ENCODE results near the gene CMYA5.

Gene CMYA5

DNA sequence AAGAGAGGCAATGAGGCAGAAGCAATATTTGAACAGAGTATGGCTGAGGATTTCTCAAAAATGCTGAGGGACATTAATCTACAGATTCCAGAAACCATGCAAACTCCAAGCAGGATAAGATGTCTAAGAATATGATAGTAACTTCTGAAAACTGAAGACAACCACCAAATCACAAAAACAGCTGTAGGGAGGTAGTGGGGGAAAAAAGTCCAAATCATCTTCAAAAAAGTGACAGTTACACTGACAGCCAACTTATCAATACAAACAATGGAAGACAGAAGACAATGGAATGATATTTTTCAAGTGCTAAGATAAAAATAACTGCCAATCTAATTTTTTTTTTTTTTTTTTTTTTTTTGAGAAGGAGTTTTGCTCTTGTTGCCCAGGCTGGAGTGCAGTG, 30.5 kb downstream of the CMYA5 start:
- Histone ChIP-seq H2AFZ (ENCODE audit: low read depth, low read length, severe bottlenecking) (no peak overlapping the region), H3K9me3 (ENCODE audit: insufficient read depth, low read length) (peaks cover 9% of the 10 kb centered on the region; the same call in 1 of the 2 replicates), H3K4me2 (ENCODE audit: low read depth, low read length, poor library complexity, severe bottlenecking) (no peak overlapping the region), H3K27me3 (ENCODE audit: low read length) (no peaks in the 10 kb centered on the region), H3K9ac (ENCODE audit: low read length) (no peak overlapping the region), H3K36me3 (ENCODE audit: low read length) (no peaks in the 10 kb centered on the region), H3K9me2 (replicated peaks; ENCODE audit: insufficient read depth, low read length) (no peaks in the 10 kb centered on the region), H4K20me1 (ENCODE audit: low read depth, low read length) (no peaks in the 10 kb centered on the region), H3K27ac (ENCODE audit: low read depth, low read length) (no peak overlapping the region), H3K4me3 (ENCODE audit: insufficient read depth, low read length, poor library complexity, severe bottlenecking) (no peak overlapping the region), H3K79me2 (ENCODE audit: insufficient read depth, low read length) (no peaks in the 10 kb centered on the region), H3F3A (ENCODE audit: insufficient read depth) (no peaks in the 10 kb centered on the region)
- TF ChIP-seq, protein P1, sequence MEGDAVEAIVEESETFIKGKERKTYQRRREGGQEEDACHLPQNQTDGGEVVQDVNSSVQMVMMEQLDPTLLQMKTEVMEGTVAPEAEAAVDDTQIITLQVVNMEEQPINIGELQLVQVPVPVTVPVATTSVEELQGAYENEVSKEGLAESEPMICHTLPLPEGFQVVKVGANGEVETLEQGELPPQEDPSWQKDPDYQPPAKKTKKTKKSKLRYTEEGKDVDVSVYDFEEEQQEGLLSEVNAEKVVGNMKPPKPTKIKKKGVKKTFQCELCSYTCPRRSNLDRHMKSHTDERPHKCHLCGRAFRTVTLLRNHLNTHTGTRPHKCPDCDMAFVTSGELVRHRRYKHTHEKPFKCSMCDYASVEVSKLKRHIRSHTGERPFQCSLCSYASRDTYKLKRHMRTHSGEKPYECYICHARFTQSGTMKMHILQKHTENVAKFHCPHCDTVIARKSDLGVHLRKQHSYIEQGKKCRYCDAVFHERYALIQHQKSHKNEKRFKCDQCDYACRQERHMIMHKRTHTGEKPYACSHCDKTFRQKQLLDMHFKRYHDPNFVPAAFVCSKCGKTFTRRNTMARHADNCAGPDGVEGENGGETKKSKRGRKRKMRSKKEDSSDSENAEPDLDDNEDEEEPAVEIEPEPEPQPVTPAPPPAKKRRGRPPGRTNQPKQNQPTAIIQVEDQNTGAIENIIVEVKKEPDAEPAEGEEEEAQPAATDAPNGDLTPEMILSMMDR (IDR thresholded peaks at IDR 0.05; ENCODE audit: insufficient read depth, low read length, poor library complexity, severe bottlenecking): no peak
- TF ChIP-seq EZH2phosphoT487 (conservative IDR thresholded peaks at IDR 0.05; ENCODE audit: low read length): no peak

DNA sequence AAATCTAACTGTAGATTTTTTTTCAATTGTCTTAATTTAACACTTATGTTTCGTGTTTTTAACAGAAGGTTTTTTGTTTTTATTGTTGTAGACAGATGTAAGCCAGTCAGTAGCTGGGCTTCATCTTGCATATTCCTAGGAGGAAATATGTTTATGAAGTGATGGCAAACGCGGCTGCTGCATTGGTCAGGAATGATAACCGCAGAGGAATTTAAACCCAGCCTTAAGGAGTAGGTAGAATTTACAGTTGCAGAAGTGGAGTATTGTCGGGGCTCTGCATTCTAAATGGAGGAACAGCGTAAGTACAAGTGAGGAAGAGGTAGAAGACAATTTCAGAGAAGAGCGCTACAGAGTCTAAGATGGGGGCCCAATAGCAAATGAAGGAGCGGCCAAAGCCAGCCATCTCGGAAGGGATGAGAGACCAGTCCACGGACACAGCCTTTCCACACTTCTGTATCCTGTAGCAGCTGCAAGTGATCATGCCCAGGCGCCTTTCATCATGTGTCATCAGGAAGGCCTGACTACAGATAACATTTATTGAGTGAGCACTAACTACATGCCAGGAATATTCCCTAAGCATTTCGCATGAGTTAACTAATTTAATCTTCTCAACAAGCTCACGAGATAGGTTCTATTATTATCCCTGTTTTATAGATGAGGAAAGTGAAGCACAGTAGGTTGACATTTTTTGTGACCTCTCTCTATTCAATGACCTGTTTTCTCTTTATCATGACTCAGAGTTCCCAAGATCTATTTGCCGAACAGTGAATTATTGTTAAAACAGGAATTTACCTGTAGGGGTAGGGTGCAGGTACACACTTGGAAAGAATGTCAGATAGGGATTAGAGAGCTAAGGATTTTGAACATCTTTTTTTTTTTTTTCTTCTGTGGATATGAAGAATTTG, 38.1 kb downstream of the CMYA5 start:
- H3K4me2 ChIP-seq (ENCODE audit: low read depth, low read length, poor library complexity, severe bottlenecking): no peak overlapping the region
- no peaks in the 10 kb centered on the region for H3K9me2 ChIP-seq (replicated peaks; ENCODE audit: insufficient read depth, low read length)
- H3F3A ChIP-seq (ENCODE audit: insufficient read depth): no peaks in the 10 kb centered on the region
- no peak overlapping the region for H2AFZ ChIP-seq (ENCODE audit: low read depth, low read length, severe bottlenecking)
- H3K9ac ChIP-seq (ENCODE audit: low read length): no peak overlapping the region
- TF ChIP-seq EZH2phosphoT487 (conservative IDR thresholded peaks at IDR 0.05; ENCODE audit: low read length): no peak
- TF ChIP-seq, protein P1 (IDR thresholded peaks at IDR 0.05; ENCODE audit: insufficient read depth, low read length, poor library complexity, severe bottlenecking): no peak
- no peaks in the 10 kb centered on the region for H3K36me3 ChIP-seq (ENCODE audit: low read length)
- H3K27me3 ChIP-seq (ENCODE audit: low read length): no peaks in the 10 kb centered on the region
- no peak overlapping the region for H3K4me3 ChIP-seq (ENCODE audit: insufficient read depth, low read length, poor library complexity, severe bottlenecking)
- no peak overlapping the region for H3K27ac ChIP-seq (ENCODE audit: low read depth, low read length)
- H4K20me1 ChIP-seq (ENCODE audit: low read depth, low read length): no peaks in the 10 kb centered on the region
- H3K79me2 ChIP-seq (ENCODE audit: insufficient read depth, low read length): no peaks in the 10 kb centered on the region
- no peaks in the 10 kb centered on the region for H3K9me3 ChIP-seq (ENCODE audit: insufficient read depth, low read length)

DNA sequence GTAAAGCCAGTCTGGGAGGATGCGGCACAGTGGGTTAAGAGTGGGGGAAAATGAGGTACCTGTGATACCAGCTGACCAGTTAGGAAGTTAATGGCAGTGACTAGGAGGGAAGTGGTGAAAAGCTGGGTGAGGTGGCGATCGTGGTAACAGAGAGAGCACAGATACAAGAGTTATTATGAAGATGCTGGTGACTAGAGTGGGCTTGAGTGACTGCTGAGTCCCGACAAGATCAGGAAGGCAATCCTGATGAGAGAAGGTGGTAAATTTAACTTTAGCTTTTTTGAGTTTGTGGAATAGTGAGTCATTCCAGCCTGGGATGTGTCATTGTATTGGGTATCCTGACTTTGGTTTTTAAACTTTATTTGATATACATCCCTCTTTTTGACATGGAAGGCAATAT, 38.8 kb downstream of the CMYA5 start:
- no peaks in the 10 kb centered on the region for H3F3A ChIP-seq (ENCODE audit: insufficient read depth)
- H3K9me2 ChIP-seq (replicated peaks; ENCODE audit: insufficient read depth, low read length): no peaks in the 10 kb centered on the region
- no peaks in the 10 kb centered on the region for H3K27me3 ChIP-seq (ENCODE audit: low read length)
- H3K4me3 ChIP-seq (ENCODE audit: insufficient read depth, low read length, poor library complexity, severe bottlenecking): no peak overlapping the region
- no peak overlapping the region for H2AFZ ChIP-seq (ENCODE audit: low read depth, low read length, severe bottlenecking)
- no peaks in the 10 kb centered on the region for H3K79me2 ChIP-seq (ENCODE audit: insufficient read depth, low read length)
- TF ChIP-seq, protein P1 (IDR thresholded peaks at IDR 0.05; ENCODE audit: insufficient read depth, low read length, poor library complexity, severe bottlenecking): no peak
- no peak for TF ChIP-seq EZH2phosphoT487 (conservative IDR thresholded peaks at IDR 0.05; ENCODE audit: low read length)
- H4K20me1 ChIP-seq (ENCODE audit: low read depth, low read length): no peaks in the 10 kb centered on the region
- H3K4me2 ChIP-seq (ENCODE audit: low read depth, low read length, poor library complexity, severe bottlenecking): no peak overlapping the region
- no peak overlapping the region for H3K9ac ChIP-seq (ENCODE audit: low read length)
- no peaks in the 10 kb centered on the region for H3K9me3 ChIP-seq (ENCODE audit: insufficient read depth, low read length)
- H3K36me3 ChIP-seq (ENCODE audit: low read length): no peaks in the 10 kb centered on the region
- H3K27ac ChIP-seq (ENCODE audit: low read depth, low read length): no peak overlapping the region

Data from SU-DHL-6 (cell line).